Measurements from ENCODE around the gene RFX2. TPM values are rescaled to one million over a fixed set of nuclear protein-coding genes. Genes with fewer than 3 reads are reported as not detected.

The RFX2 gene
- total and polyA plus RNA-seq, 9 of the 15 experiments (the other 6 are each of a cell fraction or from before 2014, with no cell fraction given) = 3.6 to 18.7 (median 8.7) TPM

DNA sequence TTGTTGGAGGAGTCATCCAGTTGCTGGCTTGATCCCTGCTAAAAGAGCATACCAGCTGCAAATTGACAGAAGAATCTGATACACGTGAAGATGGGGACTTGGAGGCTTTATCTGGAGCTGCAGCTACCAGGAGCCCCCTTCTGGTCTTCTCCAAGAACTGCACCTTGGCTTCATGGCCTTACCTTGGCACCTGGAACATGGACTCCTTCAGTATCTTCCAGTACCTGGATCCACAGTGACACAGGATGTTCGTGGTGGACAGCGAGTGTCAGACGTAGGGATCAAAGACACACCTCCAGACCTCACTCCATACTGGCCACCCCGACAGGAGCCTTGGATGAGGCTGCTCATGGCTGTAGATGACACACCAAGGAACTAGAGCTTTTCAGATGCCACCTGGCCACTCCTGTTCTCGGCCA lies 15.3 kb upstream of the RFX2 start (continued):
- TF ChIP-seq, protein P1, sequence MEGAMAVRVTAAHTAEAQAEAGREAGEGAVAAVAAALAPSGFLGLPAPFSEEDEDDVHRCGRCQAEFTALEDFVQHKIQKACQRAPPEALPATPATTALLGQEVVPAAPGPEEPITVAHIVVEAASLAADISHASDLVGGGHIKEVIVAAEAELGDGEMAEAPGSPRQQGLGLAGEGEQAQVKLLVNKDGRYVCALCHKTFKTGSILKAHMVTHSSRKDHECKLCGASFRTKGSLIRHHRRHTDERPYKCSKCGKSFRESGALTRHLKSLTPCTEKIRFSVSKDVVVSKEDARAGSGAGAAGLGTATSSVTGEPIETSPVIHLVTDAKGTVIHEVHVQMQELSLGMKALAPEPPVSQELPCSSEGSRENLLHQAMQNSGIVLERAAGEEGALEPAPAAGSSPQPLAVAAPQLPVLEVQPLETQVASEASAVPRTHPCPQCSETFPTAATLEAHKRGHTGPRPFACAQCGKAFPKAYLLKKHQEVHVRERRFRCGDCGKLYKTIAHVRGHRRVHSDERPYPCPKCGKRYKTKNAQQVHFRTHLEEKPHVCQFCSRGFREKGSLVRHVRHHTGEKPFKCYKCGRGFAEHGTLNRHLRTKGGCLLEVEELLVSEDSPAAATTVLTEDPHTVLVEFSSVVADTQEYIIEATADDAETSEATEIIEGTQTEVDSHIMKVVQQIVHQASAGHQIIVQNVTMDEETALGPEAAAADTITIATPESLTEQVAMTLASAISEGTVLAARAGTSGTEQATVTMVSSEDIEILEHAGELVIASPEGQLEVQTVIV (CRISPR knock-in tag; IDR thresholded peaks at IDR 0.05; ENCODE audit: borderline replicate concordance) = no peak
- TF ChIP-seq NCOA6 (IDR thresholded peaks at IDR 0.05) (no peak), SPI1 (IDR thresholded peaks at IDR 0.05; ENCODE audit: borderline replicate concordance, low read depth, low read length) (no peak), FOXK1 (CRISPR knock-in tag; IDR thresholded peaks at IDR 0.05; ENCODE audit: borderline replicate concordance) (no peak), ZNF717 (CRISPR knock-in tag; IDR thresholded peaks at IDR 0.05) (no peak), ARID1B (IDR thresholded peaks at IDR 0.05) (no peak), STAT5B (CRISPR knock-in tag; IDR thresholded peaks at IDR 0.05) (no peak)
- TF ChIP-seq, protein P2, sequence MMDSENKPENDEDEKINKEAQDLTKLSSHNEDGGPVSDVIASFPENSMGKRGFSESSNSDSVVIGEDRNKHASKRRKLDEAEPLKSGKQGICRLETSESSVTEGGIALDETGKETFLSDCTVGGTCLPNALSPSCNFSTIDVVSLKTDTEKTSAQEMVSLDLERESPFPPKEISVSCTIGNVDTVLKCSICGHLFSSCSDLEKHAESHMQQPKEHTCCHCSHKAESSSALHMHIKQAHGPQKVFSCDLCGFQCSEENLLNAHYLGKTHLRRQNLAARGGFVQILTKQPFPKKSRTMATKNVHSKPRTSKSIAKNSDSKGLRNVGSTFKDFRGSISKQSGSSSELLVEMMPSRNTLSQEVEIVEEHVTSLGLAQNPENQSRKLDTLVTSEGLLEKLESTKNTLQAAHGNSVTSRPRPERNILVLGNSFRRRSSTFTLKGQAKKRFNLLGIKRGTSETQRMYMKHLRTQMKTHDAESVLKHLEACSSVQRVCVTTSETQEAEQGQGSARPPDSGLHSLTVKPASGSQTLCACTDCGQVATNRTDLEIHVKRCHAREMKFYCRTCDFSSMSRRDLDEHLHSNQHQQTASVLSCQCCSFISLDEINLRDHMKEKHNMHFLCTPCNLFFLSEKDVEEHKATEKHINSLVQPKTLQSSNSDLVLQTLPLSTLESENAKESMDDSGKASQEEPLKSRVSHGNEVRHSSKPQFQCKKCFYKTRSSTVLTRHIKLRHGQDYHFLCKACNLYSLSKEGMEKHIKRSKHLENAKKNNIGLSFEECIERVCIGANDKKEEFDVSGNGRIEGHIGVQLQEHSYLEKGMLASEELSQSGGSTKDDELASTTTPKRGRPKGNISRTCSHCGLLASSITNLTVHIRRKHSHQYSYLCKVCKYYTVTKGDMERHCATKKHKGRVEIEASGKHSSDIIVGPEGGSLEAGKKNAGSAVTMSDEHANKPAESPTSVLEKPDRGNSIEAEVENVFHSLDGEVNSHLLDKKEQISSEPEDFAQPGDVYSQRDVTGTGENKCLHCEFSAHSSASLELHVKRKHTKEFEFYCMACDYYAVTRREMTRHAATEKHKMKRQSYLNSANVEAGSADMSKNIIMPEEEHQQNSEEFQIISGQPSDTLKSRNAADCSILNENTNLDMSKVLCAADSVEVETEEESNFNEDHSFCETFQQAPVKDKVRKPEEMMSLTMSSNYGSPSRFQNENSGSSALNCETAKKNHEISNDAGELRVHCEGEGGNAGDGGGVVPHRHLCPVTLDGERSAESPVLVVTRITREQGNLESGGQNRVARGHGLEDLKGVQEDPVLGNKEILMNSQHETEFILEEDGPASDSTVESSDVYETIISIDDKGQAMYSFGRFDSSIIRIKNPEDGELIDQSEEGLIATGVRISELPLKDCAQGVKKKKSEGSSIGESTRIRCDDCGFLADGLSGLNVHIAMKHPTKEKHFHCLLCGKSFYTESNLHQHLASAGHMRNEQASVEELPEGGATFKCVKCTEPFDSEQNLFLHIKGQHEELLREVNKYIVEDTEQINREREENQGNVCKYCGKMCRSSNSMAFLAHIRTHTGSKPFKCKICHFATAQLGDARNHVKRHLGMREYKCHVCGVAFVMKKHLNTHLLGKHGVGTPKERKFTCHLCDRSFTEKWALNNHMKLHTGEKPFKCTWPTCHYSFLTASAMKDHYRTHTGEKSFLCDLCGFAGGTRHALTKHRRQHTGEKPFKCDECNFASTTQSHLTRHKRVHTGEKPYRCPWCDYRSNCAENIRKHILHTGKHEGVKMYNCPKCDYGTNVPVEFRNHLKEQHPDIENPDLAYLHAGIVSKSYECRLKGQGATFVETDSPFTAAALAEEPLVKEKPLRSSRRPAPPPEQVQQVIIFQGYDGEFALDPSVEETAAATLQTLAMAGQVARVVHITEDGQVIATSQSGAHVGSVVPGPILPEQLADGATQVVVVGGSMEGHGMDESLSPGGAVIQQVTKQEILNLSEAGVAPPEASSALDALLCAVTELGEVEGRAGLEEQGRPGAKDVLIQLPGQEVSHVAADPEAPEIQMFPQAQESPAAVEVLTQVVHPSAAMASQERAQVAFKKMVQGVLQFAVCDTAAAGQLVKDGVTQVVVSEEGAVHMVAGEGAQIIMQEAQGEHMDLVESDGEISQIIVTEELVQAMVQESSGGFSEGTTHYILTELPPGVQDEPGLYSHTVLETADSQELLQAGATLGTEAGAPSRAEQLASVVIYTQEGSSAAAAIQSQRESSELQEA (IDR thresholded peaks at IDR 0.05; ENCODE audit: low read depth) = no peak
- TF ChIP-seq, protein P3, sequence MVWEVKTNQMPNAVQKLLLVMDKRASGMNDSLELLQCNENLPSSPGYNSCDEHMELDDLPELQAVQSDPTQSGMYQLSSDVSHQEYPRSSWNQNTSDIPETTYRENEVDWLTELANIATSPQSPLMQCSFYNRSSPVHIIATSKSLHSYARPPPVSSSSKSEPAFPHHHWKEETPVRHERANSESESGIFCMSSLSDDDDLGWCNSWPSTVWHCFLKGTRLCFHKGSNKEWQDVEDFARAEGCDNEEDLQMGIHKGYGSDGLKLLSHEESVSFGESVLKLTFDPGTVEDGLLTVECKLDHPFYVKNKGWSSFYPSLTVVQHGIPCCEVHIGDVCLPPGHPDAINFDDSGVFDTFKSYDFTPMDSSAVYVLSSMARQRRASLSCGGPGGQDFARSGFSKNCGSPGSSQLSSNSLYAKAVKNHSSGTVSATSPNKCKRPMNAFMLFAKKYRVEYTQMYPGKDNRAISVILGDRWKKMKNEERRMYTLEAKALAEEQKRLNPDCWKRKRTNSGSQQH (CRISPR knock-in tag; IDR thresholded peaks at IDR 0.05) = no peak
- TF ChIP-seq, protein P4, sequence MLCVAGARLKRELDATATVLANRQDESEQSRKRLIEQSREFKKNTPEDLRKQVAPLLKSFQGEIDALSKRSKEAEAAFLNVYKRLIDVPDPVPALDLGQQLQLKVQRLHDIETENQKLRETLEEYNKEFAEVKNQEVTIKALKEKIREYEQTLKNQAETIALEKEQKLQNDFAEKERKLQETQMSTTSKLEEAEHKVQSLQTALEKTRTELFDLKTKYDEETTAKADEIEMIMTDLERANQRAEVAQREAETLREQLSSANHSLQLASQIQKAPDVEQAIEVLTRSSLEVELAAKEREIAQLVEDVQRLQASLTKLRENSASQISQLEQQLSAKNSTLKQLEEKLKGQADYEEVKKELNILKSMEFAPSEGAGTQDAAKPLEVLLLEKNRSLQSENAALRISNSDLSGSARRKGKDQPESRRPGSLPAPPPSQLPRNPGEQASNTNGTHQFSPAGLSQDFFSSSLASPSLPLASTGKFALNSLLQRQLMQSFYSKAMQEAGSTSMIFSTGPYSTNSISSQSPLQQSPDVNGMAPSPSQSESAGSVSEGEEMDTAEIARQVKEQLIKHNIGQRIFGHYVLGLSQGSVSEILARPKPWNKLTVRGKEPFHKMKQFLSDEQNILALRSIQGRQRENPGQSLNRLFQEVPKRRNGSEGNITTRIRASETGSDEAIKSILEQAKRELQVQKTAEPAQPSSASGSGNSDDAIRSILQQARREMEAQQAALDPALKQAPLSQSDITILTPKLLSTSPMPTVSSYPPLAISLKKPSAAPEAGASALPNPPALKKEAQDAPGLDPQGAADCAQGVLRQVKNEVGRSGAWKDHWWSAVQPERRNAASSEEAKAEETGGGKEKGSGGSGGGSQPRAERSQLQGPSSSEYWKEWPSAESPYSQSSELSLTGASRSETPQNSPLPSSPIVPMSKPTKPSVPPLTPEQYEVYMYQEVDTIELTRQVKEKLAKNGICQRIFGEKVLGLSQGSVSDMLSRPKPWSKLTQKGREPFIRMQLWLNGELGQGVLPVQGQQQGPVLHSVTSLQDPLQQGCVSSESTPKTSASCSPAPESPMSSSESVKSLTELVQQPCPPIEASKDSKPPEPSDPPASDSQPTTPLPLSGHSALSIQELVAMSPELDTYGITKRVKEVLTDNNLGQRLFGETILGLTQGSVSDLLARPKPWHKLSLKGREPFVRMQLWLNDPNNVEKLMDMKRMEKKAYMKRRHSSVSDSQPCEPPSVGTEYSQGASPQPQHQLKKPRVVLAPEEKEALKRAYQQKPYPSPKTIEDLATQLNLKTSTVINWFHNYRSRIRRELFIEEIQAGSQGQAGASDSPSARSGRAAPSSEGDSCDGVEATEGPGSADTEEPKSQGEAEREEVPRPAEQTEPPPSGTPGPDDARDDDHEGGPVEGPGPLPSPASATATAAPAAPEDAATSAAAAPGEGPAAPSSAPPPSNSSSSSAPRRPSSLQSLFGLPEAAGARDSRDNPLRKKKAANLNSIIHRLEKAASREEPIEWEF (CRISPR knock-in tag; IDR thresholded peaks at IDR 0.05) = no peak
